IPS-18a (cell line): ENCODE measurements around the gene DFFA.
A peak's percentile ranks its signal among the peaks of the same experiment; 100 is the strongest.
"Not testable (repeated sequence)": the region's sequence is repeated elsewhere in the genome, so short reads cannot be mapped to it uniquely, and the experiment has no call there.

Source experiments
- H3K27ac ChIP-seq: one replicate; pipeline ENCODE4 v1.5.1; 2013; ENCODE audit warnings: low read length
- H3K27me3 ChIP-seq: one replicate; pipeline ENCODE4 v1.6.1; 2013; ENCODE audit warnings: mild to moderate bottlenecking, low read length; ENCODE audit not compliant: control insufficient read depth, insufficient read depth
- H3K36me3 ChIP-seq: one replicate; pipeline ENCODE4 v1.6.1; 2013; ENCODE audit warnings: low read depth, low read length; ENCODE audit not compliant: control insufficient read depth
- H3K4me1 ChIP-seq: one replicate; pipeline ENCODE4 v1.6.1; 2013; ENCODE audit warnings: low read depth, low read length; ENCODE audit not compliant: control insufficient read depth
- H3K4me3 ChIP-seq: one replicate; pipeline ENCODE4 v1.5.1; 2013; ENCODE audit warnings: low read length
- H3K9ac ChIP-seq: one replicate; pipeline ENCODE4 v1.6.1; 2013; ENCODE audit warnings: mild to moderate bottlenecking, low read length, moderate library complexity
- H3K9me3 ChIP-seq: one replicate; pipeline ENCODE4 v1.6.1; 2013; ENCODE audit warnings: low read depth, low read length; ENCODE audit not compliant: control insufficient read depth

DFFA gene

DNA sequence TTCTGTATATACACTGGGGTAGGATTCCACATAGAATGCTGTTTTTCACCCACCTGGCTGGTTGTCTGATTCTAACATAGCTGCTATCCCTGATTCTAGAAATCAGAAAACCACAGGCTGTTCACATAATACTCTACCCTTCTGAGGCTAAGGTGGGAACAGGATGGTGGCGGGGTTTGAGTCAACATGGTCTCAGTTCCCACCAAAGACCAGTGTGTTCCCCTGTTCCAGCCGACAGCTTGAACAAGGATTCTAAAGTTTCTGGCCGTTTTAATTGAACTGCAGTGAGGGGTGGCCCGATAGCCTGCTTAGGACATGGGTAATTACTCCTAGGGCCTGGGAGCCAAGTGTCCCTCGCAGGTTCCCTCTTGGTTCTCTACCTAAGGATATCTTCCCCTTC lies 40.9 kb upstream of the DFFA start:
- no peak overlapping the region for H3K4me3 ChIP-seq
- H3K27ac ChIP-seq: no peak overlapping the region
- H3K9ac ChIP-seq: no peak overlapping the region
- no peaks in the 10 kb centered on the region for H3K36me3 ChIP-seq
- no peaks in the 10 kb centered on the region for H3K27me3 ChIP-seq
- no peaks in the 10 kb centered on the region for H3K9me3 ChIP-seq
- peaks cover 34% of the 10 kb centered on the region for H3K4me1 ChIP-seq

DNA sequence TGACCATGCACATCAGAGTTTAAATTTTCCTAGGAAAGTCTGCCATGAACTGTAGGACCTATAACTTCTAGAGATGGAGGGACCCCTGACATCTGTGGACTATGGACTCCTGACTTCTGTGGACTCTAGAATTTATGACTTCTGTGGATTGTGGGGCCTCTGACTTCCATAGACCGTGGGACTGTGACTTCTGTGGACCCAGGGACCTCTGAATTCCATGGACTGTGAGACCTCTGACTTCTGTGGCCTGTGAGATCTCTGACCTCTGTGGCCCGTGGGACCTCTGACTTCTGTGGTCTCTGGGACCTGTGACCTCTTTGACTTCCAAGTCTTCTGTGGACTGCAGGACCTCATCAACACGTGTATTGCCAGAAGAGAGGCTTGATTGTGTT lies 39.2 kb upstream of the DFFA start:
- Histone ChIP-seq H3K27me3 (no peaks in the 10 kb centered on the region), H3K9me3 (no peaks in the 10 kb centered on the region), H3K4me3 (no peak overlapping the region), H3K27ac (no peak overlapping the region), H3K36me3 (no peaks in the 10 kb centered on the region), H3K9ac (no peak overlapping the region), H3K4me1 (peaks cover 28% of the 10 kb centered on the region)

DNA sequence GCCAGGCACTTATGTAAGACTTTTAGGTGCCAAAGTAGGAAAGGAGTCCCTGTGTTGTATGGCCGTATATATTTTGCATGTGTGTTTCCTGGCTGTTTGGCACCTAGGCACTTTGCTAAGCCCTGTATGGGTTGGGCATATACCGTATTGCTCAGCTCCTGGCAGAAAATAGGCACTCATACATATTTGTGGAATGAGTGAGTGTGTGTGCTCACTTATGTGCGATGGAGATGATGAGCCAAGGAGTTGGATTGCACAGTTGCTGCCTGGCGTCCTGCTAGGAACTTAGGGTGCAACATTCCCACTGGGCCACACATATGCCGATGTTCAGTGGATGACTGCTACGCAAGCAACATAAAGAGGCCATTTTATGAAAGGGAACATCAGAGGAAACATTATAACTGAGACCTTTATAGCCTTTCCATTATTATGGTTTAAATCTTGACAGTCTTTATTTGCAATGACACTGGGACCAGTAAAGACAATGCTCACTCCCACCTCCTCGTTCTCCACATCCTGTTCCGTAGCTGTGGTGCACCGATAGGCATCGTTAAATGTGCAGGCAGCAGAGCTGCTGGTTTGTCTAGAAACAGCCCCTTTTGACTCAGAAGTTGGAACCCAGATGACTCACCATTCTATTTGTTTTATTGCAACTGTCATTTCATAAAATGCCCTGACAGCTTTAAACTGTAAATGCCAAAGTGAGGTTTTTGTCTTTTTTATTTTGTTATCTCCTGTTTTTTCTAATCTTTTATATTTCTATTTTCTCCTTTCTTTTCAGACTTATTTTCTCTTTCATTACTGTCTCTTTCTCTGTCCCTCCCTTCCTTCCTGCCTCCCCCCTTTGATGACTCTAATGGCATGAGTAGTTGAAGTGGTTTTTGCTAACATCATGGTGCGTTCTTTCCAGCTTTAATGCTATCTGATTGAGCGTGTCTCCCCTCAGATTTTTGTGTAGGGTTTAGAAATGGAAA lies 38.5 kb upstream of the DFFA start:
- Histone ChIP-seq H3K36me3 (no peaks in the 10 kb centered on the region), H3K9ac (no peak overlapping the region), H3K4me3 (no peak overlapping the region), H3K4me1 (peaks cover 27% of the 10 kb centered on the region), H3K27ac (no peak overlapping the region), H3K27me3 (no peaks in the 10 kb centered on the region), H3K9me3 (no peaks in the 10 kb centered on the region)

DNA sequence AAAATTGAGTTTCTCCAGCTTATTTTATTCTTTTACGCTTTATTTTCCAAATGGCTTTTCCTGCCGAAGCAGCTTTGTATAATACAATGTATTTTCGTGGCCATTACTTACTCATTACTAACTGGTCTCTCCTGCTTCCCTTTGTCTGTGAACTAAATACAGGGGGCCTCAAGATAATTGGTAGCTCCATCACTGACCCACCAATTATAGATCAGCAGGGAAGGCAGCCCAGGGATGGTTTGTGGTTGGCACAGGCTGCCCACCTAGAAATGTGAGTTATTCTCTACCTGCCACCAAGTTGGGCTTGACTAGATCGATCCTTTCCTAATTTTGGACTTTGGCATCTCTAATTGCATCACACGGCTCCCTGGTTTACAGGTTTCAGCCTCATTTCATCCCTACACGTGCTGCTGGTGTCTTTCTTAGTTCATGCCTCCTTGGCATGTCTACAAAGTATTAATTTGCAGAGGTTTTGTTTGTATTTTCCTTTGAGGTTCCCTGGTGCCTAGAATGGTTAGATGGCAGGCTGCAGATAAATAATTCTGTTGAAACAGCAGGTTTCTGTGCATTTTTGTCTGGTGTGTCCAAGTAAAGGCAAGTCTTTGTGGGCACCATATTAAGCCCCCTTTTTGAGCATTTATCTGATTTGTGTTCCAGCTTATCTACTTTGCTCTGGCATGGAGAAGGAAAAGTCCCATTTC lies 37.6 kb upstream of the DFFA start:
- Histone ChIP-seq H3K27ac (no peak overlapping the region), H3K27me3 (no peaks in the 10 kb centered on the region), H3K36me3 (no peaks in the 10 kb centered on the region), H3K9me3 (no peaks in the 10 kb centered on the region), H3K4me3 (no peak overlapping the region), H3K4me1 (peaks cover 27% of the 10 kb centered on the region), H3K9ac (no peak overlapping the region)

DNA sequence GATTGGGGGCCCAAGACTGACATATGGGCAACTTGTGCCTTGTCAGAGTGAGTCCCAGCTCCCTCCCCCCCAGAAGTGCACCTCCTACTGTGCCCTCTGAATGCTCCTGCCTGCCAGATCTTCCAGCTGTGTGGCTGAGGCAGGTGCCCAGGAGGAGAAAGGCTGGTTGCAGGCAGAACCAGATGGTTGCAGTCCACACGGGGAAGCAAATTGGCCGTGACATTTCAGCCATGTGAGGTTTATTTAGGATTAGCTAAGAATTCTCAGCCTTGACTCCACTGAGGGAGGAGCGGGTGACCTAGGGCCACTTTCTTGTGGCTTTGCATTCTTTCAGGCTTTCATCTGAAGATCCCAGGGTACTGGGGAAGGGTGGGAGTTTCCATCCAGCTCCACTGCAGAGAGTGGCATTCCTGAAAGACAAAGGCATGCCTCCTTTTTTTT lies 36.2 kb upstream of the DFFA start:
- H3K4me1 ChIP-seq: peaks cover 18% of the 10 kb centered on the region
- peak overlapping the region; percentile 34 for H3K4me3 ChIP-seq
- H3K27me3 ChIP-seq: no peaks in the 10 kb centered on the region
- H3K27ac ChIP-seq: peak overlapping the region; percentile 52
- peak overlapping the region; percentile 8 for H3K9ac ChIP-seq
- H3K9me3 ChIP-seq: no peaks in the 10 kb centered on the region
- no peaks in the 10 kb centered on the region for H3K36me3 ChIP-seq

DNA sequence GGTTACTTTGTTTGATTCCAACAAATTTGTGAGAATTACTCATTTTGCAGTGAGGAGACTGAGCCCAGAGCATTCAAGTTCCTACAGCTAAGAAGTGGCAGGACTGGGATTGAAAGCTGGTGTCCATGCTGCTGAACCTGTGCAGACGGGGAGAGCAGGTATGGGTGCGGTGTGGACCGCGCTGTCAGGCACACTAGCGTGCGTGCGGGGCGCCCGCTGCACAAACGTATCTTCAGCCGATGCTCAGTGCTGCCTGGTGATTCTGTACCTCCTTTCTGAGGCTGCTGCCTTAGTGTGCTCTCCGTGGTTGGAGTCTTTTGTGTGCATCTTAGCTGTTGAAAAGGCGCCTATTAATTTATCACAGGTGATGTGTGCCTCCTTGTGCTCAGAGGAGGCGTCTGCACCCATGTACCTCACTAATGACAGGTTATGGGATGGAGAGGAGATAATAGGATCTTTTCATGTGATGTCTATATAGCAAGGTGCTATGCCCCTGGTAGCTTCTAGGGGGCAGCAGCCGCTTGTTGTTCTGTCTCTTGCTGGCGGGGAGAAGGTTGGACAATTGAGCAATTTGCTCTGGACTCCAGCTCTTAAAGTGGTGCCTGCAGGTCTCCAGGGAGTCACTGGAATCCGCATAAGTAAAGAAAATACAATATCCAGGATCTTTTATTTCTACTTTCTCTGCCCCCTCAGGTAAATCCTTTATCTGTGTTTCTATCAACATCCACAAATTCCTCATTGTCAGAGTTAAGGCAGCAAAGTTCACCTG lies 35.0 kb upstream of the DFFA start:
- Histone ChIP-seq H3K9ac (no peak overlapping the region), H3K9me3 (no peaks in the 10 kb centered on the region), H3K4me1 (peaks cover 18% of the 10 kb centered on the region), H3K36me3 (no peaks in the 10 kb centered on the region), H3K27me3 (no peaks in the 10 kb centered on the region), H3K4me3 (no peak overlapping the region), H3K27ac (no peak overlapping the region)

DNA sequence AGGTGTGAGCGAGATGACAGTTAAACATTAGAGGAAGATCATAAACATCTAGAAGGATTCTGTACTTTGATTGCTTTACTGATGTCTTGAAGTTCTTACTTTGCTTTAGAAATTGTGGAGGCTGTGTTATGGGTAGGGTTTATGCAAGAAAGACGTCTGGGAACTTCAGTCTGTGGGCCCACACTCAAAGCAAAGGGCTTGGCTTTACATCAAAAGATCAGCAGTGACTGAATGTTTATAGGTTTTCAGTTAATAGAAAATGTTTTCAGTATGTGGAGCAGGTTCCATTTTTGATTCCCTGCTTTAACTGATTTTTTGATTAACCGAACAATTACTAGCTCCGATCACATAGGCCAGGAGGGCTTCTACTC lies 34.3 kb upstream of the DFFA start:
- Histone ChIP-seq H3K4me3 (no peak overlapping the region), H3K36me3 (no peaks in the 10 kb centered on the region), H3K27me3 (no peaks in the 10 kb centered on the region), H3K27ac (no peak overlapping the region), H3K9ac (no peak overlapping the region), H3K4me1 (peaks cover 18% of the 10 kb centered on the region), H3K9me3 (no peaks in the 10 kb centered on the region)

DNA sequence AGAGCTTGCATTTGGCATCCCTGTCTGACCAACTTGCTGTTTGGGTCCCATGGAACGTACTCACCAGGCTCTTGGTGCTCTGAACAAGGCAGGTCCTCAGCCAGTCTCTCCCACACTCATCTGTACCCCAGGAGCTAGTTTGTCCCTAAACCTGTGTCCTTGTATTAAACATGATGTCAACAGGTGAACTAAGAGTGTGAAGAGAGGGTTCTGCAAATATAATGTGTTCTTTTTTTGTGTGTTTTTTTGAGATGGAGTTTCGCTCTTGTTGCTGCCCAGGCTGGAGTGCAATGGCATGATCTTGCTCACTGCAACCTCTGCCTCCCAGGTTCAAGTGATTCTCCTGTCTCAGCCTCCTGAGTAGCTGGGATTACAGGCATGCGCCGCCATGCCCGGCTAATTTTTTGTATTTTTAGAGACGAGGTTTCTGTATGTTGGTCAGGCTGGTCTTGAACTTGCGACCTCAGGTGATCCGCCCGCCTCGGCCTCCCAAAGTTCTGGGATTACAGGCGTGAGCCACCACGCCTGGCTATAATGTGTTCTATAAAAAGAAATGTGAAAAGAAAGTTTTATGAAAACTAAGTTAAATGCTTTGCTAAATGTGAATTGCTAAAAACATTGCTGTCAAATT lies 33.8 kb upstream of the DFFA start:
- H3K4me1 ChIP-seq: peaks cover 18% of the 10 kb centered on the region
- H3K27me3 ChIP-seq, H3K4me3 ChIP-seq, H3K36me3 ChIP-seq, H3K9ac ChIP-seq, H3K9me3 ChIP-seq, H3K27ac ChIP-seq: not testable (repeated sequence)

DNA sequence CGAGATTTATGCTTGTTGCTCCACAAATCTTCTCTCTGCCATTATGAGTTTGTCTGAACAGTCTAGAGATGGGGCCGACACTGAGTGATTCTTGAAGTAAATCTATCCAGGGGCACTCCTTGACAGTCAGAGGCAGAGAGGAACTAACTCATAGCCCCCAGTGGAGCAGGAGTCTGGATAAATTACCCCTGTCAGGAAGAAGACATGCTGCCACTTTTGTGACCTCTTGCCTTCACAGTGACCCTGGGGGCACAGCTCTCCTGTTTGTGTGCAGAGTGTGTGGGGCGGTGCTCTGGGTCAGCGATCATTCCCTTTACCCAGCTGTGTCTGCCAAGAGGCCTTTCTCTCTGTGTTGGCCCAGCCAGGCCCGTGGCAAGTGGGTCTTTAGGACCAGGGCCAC lies 31.9 kb upstream of the DFFA start:
- Histone ChIP-seq H3K36me3 (no peaks in the 10 kb centered on the region), H3K4me1 (peaks cover 15% of the 10 kb centered on the region), H3K27me3 (no peaks in the 10 kb centered on the region), H3K4me3 (no peak overlapping the region), H3K9ac (no peak overlapping the region), H3K27ac (no peak overlapping the region), H3K9me3 (no peaks in the 10 kb centered on the region)

DNA sequence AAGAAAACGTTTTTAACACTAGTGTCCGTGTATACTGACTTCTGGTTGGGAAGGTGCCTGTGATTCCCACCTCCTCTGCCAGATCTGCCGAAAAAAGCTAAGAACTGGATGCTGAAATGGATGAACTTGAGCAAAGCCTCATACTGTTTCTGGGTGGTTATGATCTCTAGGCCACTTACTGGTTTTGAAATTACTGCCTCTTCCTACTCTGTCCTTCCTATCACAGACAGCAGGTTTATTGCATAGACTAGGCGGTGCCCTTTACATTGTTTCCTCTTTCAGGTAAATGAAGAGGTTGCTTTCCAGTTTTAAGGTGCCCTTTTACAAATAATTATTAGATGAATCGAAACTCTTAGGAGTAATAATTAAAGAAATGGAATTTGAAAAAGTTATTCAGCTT lies 29.9 kb upstream of the DFFA start:
- Histone ChIP-seq H3K9ac (no peak overlapping the region), H3K4me3 (no peak overlapping the region), H3K36me3 (no peaks in the 10 kb centered on the region), H3K27ac (no peak overlapping the region), H3K9me3 (no peaks in the 10 kb centered on the region), H3K4me1 (peaks cover 1% of the 10 kb centered on the region), H3K27me3 (no peaks in the 10 kb centered on the region)

DNA sequence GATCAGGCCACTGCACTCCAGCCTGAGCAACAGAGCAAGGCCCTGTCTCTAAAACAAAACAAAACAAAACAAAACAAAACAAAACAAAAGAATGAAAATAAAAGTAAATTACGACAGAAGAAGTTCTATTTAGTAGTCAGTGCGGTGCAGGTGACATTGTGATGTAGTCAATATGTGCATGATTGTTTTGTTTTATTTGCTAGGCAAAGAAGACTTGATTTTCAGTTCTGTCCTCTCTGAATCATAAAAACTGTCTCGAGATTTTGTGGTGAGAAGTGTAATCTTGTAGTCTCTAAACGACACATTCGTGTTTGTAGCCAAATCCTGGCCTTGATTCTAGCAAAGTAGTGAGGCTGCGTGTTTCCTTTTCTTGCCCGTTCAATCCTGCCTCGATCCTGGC lies 25.9 kb upstream of the DFFA start:
- no peaks in the 10 kb centered on the region for H3K27me3 ChIP-seq
- H3K4me3 ChIP-seq: no peak overlapping the region
- peaks cover 6% of the 10 kb centered on the region for H3K4me1 ChIP-seq
- no peaks in the 10 kb centered on the region for H3K36me3 ChIP-seq
- no peak overlapping the region for H3K9ac ChIP-seq
- H3K27ac ChIP-seq: no peak overlapping the region
- H3K9me3 ChIP-seq: no peaks in the 10 kb centered on the region
